GM19467 (cell line): ENCODE measurements around the gene ATP6V1B1.

ENCODE experiments used
- ATAC-seq: cut with Tn5 transposase; IDR thresholded peaks from one replicate; pipeline ENCODE4 v1.9.1; 2021; ENCODE audit warnings: mild to moderate bottlenecking, moderate library complexity; ENCODE audit not compliant: unreplicated experiment

ATP6V1B1 gene

GRCh38 chr2:70901227-70902066 lies 34.3 kb upstream of the ATP6V1B1 start:
- ATAC-seq = no peak

GRCh38 chr2:70902067-70902442 lies 33.6 kb upstream of the ATP6V1B1 start:
- no peak for ATAC-seq

GRCh38 chr2:70902579-70902978 lies 33.1 kb upstream of the ATP6V1B1 start:
- ATAC-seq = no peak

GRCh38 chr2:70903171-70903570 lies 32.5 kb upstream of the ATP6V1B1 start:
- no peak for ATAC-seq

- ATAC-seq = no peak
Observed at GRCh38 chr2:70903641-70904340, 31.9 kb upstream of the ATP6V1B1 start.

- ATAC-seq = no peak
Observed at GRCh38 chr2:70904371-70905216, 31.1 kb upstream of the ATP6V1B1 start.

- no peak for ATAC-seq
Observed at GRCh38 chr2:70905443-70906421, 30.0 kb upstream of the ATP6V1B1 start.

- ATAC-seq = no peak
Observed at GRCh38 chr2:70906439-70907005, 29.2 kb upstream of the ATP6V1B1 start.

- ATAC-seq = no peak
Observed at GRCh38 chr2:70907130-70908057, 28.3 kb upstream of the ATP6V1B1 start.

GRCh38 chr2:70916291-70916690 lies 19.4 kb upstream of the ATP6V1B1 start:
- ATAC-seq = no peak

- ATAC-seq = no peak
Observed at GRCh38 chr2:70918016-70918415, 17.7 kb upstream of the ATP6V1B1 start.

GRCh38 chr2:70919672-70920366 lies 15.9 kb upstream of the ATP6V1B1 start:
- no peak for ATAC-seq

- ATAC-seq = no peak
Observed at GRCh38 chr2:70920367-70920715, 15.4 kb upstream of the ATP6V1B1 start.

- no peak for ATAC-seq
Observed at GRCh38 chr2:70921031-70921430, 14.7 kb upstream of the ATP6V1B1 start.

- no peak for ATAC-seq
Observed at GRCh38 chr2:70921839-70922234, 13.9 kb upstream of the ATP6V1B1 start.

GRCh38 chr2:70922235-70923234 lies 13.2 kb upstream of the ATP6V1B1 start:
- ATAC-seq = no peak

GRCh38 chr2:70923378-70924015 lies 12.2 kb upstream of the ATP6V1B1 start:
- ATAC-seq = no peak
